DMS53 treated with DMSO at 0.1 percent for 48 hours (cell line): ENCODE results near the gene TCN2.
"Not testable (repeated sequence)": the region's sequence is repeated elsewhere in the genome, so short reads cannot be mapped to it uniquely, and the experiment has no call there.

Source experiments
- DNase-seq: peaks from one replicate; lab custom pipeline; 2025; ENCODE audit not compliant: unreplicated experiment; lab: John Stamatoyannopoulos, UW

The TCN2 gene

GRCh38 chr22:30606455-30607299 lies at the start of gene TCN2:
TSS of gene TCN2 (plus strand) at chr22:30607174. CDS start at chr22:30607332, 158 bp downstream.
- DNase-seq: peak; percentile 5

- no peak for DNase-seq
Observed at GRCh38 chr22:30557243-30557642, 49.7 kb upstream of the TCN2 start.

DNA sequence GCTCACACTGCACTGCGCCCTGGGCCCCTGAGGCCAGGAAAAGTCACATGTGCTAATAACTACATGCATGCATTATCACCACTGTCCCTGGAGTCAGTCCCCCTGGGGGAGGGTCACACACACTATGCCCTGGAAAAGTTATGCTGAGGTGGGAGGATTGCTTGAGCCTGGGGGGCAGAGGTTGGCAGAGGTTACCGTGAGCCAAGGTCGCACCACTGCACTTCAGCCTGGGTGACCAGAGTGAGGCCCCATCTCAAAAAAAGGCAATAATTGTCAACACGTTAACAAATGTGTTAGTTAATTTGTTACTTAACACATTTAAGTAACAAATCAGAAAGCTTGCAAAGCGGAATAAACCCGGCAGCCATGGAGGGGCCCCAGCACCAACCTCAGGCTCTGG lies 47.1 kb upstream of the TCN2 start:
- no peak for DNase-seq

GRCh38 chr22:30560643-30561202 lies 46.3 kb upstream of the TCN2 start:
- DNase-seq: not testable (repeated sequence)

DNA sequence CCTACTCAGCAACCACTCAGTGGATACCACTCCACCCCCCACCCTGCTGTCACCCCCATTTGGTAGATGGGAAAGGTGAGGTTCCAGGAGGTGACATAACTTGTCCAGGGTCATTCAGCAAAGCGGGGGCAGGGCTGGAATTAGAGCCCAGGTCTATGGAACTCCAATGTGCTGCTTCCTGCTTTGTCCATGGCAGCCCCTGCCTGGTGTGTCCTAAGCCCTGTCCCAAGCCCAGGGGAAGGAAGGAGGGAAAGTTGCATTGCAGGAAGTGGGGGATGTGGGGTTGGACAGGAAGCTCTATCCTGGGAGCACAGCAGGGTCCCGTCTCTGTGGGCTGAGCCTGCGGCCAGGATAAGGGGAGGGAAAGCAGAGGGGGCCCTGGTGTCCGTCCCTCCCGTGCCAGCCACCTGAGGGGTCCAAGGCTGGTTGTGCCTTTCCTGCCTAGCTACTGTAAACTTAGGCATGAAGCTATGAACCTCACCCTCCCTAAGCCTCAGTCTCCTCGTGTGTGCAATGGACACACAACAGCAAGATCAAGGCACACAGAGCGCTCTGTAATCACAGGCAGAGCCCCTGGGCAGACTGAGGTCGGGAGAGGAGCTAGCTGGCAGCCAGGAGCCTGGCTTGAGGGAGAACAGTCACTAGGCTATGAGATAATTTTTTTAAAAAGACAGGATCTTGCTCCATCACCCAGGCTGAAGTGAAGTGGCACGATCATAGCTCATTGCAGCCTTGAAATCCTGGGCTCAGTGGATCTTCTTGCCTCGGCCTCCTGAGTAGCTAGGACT lies 45.4 kb upstream of the TCN2 start:
- no peak for DNase-seq

DNA sequence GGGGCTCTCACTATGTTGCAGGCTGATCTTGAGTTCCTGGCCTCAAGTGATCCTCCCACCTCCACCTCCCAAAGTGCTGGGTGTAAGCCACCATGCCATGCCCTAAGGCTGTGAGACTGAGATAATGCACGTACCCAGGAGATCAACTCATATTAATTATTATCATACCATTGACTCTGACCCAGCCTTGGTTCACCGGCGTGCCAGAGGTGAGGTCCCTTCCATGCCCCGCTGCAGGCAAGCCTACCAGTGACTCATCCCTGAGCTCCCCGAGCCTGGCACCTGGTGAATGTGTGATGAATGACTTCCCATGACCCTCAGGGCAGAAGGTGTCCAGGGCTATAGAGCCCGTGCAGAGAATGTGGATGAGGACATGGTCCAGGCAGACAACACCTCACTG lies 44.6 kb upstream of the TCN2 start:
- DNase-seq: no peak

DNA sequence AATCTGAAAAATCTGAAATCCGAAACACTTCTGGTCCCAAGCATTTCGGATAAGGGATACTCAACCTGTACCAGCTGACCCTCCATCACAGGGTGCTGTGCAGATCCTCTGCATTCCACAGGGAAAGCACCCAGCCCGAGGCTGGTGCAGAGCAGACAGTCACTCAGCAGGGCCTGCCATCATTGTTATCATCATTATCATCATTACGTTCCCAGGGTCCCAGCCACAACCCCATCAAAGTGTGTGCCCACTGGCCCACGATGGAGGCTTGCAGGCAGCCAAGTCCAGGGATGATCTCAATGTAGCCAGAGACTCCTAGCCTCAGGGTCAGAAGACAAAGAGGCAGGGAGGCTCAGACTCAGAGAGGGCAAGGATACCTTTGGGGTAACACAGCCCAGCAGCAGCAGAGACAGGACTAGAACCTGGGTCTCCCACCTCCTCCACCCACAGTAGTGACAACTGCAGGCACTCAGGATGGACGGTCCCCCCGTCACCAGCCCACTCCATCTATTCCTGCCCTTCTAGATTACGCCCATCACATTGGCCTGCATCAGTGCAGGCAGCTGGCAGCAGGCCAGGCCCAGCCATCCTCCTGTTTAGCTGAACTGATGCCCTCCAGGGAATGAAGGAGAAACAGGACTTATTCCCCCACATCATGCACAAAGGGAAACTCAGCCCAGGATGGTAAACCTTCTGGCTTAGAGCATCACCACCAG lies 42.8 kb upstream of the TCN2 start:
- no peak for DNase-seq

DNA sequence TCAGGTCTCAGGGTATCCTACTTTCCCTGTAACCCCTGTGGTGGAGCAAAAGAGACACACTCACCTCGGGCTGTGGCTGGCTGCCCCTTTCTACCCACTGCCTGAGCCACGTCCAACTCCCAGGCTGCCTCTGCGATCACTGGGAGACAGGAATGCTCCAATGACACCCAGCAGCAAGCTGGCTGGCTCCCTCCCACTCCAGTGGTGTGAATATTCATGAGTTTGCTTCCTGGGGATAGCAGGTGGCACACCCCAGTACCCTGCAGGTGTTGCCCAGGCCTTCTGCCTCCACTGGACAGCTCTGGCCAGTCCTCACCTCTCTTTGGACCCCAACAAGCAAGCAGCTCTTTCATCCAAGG lies 42.2 kb upstream of the TCN2 start:
- no peak for DNase-seq

GRCh38 chr22:30565341-30565740 lies 41.6 kb upstream of the TCN2 start:
- no peak for DNase-seq

- no peak for DNase-seq
Observed at GRCh38 chr22:30566125-30566524, 40.8 kb upstream of the TCN2 start.

DNA sequence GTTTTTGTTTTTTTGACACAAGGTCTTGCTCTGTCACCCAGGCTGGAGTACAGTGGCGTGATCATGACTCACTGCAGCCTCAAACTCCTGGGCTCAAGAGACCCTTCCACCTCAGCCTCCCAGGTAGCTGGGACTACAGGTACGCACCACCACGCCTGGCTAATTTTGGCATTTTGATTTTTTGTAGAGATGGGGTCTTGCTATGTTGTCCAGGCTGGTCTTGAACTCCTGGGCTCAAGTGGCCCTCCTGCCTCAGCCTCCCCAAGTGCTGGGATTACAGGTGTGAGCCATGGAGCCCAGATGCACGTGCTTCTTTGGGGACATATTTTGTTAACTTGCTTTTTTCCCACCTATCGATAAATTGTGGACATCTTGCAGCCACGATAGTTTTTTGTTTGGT lies 39.7 kb upstream of the TCN2 start:
- not testable (repeated sequence) for DNase-seq

DNA sequence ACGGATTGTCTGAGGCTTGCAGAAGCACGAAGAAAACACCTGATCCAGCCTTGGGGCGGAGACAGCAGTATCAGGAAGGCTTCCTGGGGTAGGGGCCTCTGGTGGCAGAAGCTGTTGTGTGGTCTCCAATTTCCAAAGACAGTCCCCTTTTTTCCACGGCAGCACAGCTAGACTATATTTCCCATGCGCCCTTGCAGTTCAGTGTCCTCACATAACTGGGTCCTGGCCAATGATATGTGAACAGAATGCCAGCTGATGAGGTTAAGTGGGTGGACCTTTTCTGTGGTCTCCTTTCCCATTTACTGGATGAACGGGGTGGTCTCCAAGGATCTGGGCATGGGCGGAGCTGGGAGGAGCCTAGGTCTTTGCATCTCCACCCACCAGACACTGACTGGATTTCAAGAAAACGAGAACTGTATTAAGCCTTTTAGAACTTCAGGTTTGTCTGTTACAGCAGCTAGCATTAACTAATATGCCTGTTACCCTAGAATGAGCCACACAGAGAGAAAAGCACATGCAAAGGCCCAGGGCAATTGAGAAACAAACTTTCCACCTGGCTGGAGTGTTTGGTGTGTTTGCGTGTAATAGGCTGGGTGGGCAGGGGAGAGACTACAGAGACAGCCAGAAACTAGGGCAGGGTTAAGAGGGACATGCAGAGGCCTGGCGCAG lies 38.7 kb upstream of the TCN2 start:
- DNase-seq: no peak

- DNase-seq: no peak
Observed at GRCh38 chr22:30569674-30570202, 37.2 kb upstream of the TCN2 start.

- DNase-seq: no peak
Observed at GRCh38 chr22:30572210-30572609, 34.8 kb upstream of the TCN2 start.

- no peak for DNase-seq
Observed at GRCh38 chr22:30572840-30573593, 34.0 kb upstream of the TCN2 start.

- peak; percentile 24 for DNase-seq
Observed at GRCh38 chr22:30573594-30574094, 33.3 kb upstream of the TCN2 start.

DNA sequence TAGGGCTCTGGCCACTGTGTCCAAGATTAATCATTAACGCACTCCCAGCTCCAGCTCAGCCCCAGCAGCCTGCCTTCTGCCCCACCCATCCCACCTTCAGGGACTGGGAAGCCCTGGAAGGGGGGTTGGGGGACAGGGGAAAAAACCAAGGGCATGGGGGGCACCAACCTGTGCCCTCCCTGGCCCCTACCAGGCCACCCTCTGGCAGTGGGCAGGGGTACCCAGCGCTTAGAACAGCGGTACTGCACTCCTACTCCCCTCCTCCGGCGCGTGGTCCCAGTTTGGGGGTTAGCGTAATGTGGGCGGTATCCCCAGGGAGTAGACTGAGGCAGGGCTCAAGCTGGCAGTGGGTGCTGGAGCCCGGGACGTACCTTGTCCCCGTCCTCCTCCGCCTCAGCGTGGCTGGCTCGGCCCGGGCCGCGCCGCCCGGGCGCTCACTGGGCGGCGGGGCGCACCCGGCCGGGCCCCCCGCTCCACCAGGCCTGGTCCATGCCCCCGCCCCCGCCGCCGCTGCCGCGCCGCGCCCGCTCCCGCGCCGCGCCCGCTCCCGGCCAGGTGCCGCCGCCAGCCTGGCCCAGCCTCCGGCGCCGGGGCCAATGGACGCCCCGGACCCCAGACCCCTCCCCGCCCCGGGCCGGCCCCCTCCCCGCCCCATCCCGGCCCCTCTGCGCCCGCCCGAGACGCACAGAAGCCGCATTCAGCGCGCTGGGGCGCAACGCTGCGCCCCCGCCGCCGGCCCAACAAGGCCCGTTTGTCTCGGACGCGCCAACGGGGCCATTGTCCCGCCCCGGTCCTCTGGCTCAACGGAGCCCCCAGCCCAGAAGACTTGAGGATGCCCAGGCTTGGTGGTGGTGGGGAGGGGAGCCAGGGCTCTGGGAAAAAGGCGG lies 32.6 kb upstream of the TCN2 start, which contains the start of gene GAL3ST1:
Gene GAL3ST1 (minus strand): TSS at position 571 of the 887 bp plus-strand sequence. CDS start 17,273 bp downstream, outside the sequence.
- DNase-seq: peak; percentile 9

DNA sequence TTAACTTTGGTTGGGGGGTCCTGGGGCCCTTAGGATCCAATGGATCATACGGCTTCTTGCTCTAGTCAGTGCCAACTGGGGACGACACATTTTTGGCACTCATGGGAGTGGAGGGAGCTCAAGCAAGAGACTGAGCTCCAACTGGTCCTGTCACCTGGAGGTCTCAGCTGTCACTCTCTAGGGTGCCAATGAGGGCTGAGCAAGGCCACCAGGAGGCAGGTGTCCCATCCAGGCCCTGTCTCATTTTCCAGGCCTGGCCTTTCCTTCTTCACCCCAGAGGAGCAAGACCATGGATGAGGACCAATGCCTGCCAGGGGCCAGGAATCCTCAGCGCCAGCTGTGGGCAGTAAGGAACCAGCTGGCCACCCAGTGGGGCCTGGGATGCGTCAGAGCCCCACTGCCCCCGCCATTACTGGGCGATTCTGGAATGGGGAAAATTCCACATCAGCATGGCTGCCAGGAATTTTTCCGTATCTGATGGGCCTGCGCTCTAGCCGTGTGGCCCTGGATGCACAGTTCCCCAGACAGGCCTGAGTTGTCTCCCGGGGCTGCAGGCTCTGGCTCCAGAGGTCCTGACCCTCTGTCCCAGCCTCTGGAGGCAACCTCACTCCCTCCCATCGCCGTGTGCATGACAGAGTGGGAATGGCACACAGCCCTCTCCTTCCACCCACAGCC lies 31.8 kb upstream of the TCN2 start:
- DNase-seq: no peak
